Measurements from ENCODE around the gene HSP90AB1.

The HSP90AB1 gene

DNA sequence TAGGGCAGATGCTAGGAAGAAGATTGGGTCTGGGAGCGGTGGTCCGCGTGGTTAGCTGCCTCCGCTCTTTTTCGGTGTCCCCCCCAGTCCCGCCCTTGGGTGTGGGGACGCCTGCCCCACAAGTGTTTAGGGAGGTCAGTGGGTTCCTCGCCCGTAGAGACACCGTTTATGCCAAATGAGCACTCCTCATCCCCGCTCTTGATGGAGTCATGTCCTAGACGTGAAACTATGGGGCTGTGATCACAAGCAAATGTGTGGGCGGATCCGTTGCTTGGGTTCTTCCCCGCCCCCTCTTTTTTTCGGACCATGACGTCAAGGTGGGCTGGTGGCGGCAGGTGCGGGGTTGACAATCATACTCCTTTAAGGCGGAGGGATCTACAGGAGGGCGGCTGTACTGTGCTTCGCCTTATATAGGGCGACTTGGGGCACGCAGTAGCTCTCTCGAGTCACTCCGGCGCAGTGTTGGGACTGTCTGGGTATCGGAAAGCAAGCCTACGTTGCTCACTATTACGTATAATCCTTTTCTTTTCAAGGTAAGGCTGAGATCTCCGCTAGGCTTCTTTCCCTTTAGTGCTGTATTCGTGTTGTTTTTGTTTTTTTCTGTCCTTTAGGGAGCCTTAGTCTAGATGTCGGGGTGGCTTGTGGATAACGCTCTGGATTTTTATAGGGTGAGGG lies at the start of gene HSP90AB1:
HSP90AB1 (plus strand) TSS at position 439 of the 675 bp plus-strand sequence. CDS start 1,529 bp downstream, outside the sequence.
- Histone ChIP-seq H3K27me3 (ENCODE audit: insufficient read depth, low read length) (peaks cover 10% of the 10 kb centered on the region), H3K27ac (ENCODE audit: low read length) (peak within 1 kb of the TSS; percentile 91), H3K9me3 (ENCODE audit: insufficient read depth, low read depth, low read length) (no peaks in the 10 kb centered on the region), H3K4me1 (ENCODE audit: insufficient read depth, low read length) (peaks cover 20% of the 10 kb centered on the region), H3K36me3 (ENCODE audit: insufficient read depth, low read depth, low read length) (peaks cover 45% of the 10 kb centered on the region), H3K9ac (ENCODE audit: low read depth, low read length) (peak within 1 kb of the TSS; percentile 99), H3K4me3 (ENCODE audit: low read length) (peak within 1 kb of the TSS; percentile 97)

GRCh38 chr6:44198684-44199083 lies 48.2 kb upstream of the HSP90AB1 start:
- Histone ChIP-seq H3K9me3 (ENCODE audit: insufficient read depth, low read depth, low read length) (no peaks in the 10 kb centered on the region), H3K27ac (ENCODE audit: low read length) (no peak overlapping the region), H3K27me3 (ENCODE audit: insufficient read depth, low read length) (no peaks in the 10 kb centered on the region), H3K36me3 (ENCODE audit: insufficient read depth, low read depth, low read length) (no peaks in the 10 kb centered on the region), H3K9ac (ENCODE audit: low read depth, low read length) (no peak overlapping the region), H3K4me1 (ENCODE audit: insufficient read depth, low read length) (peaks cover 17% of the 10 kb centered on the region), H3K4me3 (ENCODE audit: low read length) (no peak overlapping the region)

- peaks cover 19% of the 10 kb centered on the region for H3K4me1 ChIP-seq (ENCODE audit: insufficient read depth, low read length)
- H3K9me3 ChIP-seq (ENCODE audit: insufficient read depth, low read depth, low read length): no peaks in the 10 kb centered on the region
- H3K27ac ChIP-seq (ENCODE audit: low read length): no peak overlapping the region
- no peaks in the 10 kb centered on the region for H3K27me3 ChIP-seq (ENCODE audit: insufficient read depth, low read length)
- H3K9ac ChIP-seq (ENCODE audit: low read depth, low read length): no peak overlapping the region
- H3K36me3 ChIP-seq (ENCODE audit: insufficient read depth, low read depth, low read length): no peaks in the 10 kb centered on the region
- H3K4me3 ChIP-seq (ENCODE audit: low read length): no peak overlapping the region
These were observed 47.0 kb upstream of the HSP90AB1 start for GRCh38 chr6:44199883-44200282.

GRCh38 chr6:44201200-44201599 lies 45.7 kb upstream of the HSP90AB1 start:
- Histone ChIP-seq H3K36me3 (ENCODE audit: insufficient read depth, low read depth, low read length) (no peaks in the 10 kb centered on the region), H3K27ac (ENCODE audit: low read length) (no peak overlapping the region), H3K4me1 (ENCODE audit: insufficient read depth, low read length) (peaks cover 22% of the 10 kb centered on the region), H3K4me3 (ENCODE audit: low read length) (no peak overlapping the region), H3K9ac (ENCODE audit: low read depth, low read length) (no peak overlapping the region), H3K27me3 (ENCODE audit: insufficient read depth, low read length) (no peaks in the 10 kb centered on the region), H3K9me3 (ENCODE audit: insufficient read depth, low read depth, low read length) (no peaks in the 10 kb centered on the region)

DNA sequence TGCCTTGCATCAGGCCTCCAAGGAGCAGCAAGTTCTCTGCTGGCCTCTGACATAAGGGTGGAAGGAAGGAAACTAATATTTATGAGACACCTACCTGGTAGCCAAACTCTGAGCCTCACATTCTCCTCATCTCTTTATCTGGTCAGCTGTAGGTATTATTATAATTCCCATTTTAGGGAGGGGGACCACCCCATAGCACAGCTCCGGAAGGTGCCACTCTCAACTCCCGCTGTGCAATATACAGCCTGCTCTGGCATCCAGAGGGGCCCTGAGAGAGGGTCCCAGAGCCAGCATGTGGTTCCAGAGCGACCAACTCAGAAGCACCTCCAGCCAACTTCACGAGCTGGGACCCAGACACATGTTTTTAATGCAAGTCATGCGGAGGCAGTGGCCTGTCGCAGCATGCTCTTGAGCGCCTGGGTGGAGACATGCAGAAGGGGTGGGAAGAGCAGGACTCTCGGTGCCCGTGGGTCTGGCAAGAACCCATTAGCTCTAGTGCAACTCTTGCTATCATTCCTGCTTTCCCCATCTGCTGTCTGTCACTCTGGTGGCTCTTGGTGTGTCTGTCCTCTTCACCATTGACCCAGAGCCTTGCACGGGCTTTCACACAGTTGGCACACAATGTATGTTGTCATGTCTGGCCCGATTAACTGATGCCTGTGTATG lies 45.1 kb upstream of the HSP90AB1 start:
- H3K9me3 ChIP-seq (ENCODE audit: insufficient read depth, low read depth, low read length): no peaks in the 10 kb centered on the region
- peaks cover 24% of the 10 kb centered on the region for H3K4me1 ChIP-seq (ENCODE audit: insufficient read depth, low read length)
- no peak overlapping the region; the same call in 1 of the 2 replicates for H3K4me3 ChIP-seq (ENCODE audit: low read length)
- H3K36me3 ChIP-seq (ENCODE audit: insufficient read depth, low read depth, low read length): no peaks in the 10 kb centered on the region
- peak overlapping the region; percentile 94 for H3K27ac ChIP-seq (ENCODE audit: low read length)
- H3K9ac ChIP-seq (ENCODE audit: low read depth, low read length): peak overlapping the region; percentile 79
- H3K27me3 ChIP-seq (ENCODE audit: insufficient read depth, low read length): no peaks in the 10 kb centered on the region

- Histone ChIP-seq H3K4me1 (ENCODE audit: insufficient read depth, low read length) (peaks cover 27% of the 10 kb centered on the region), H3K9me3 (ENCODE audit: insufficient read depth, low read depth, low read length) (no peaks in the 10 kb centered on the region), H3K9ac (ENCODE audit: low read depth, low read length) (peak overlapping the region; percentile 82), H3K4me3 (ENCODE audit: low read length) (peak overlapping the region; percentile 47; the same call in 1 of the 2 replicates), H3K27me3 (ENCODE audit: insufficient read depth, low read length) (no peaks in the 10 kb centered on the region), H3K27ac (ENCODE audit: low read length) (peak overlapping the region; percentile 98), H3K36me3 (ENCODE audit: insufficient read depth, low read depth, low read length) (no peaks in the 10 kb centered on the region)
These were observed 44.4 kb upstream of the HSP90AB1 start for GRCh38 chr6:44202332-44202971.

- Histone ChIP-seq H3K36me3 (ENCODE audit: insufficient read depth, low read depth, low read length) (no peaks in the 10 kb centered on the region), H3K27me3 (ENCODE audit: insufficient read depth, low read length) (no peaks in the 10 kb centered on the region), H3K9ac (ENCODE audit: low read depth, low read length) (peak overlapping the region; percentile 82), H3K4me3 (ENCODE audit: low read length) (peak overlapping the region; percentile 44; the same call in 1 of the 2 replicates), H3K4me1 (ENCODE audit: insufficient read depth, low read length) (peaks cover 27% of the 10 kb centered on the region), H3K9me3 (ENCODE audit: insufficient read depth, low read depth, low read length) (no peaks in the 10 kb centered on the region), H3K27ac (ENCODE audit: low read length) (peak overlapping the region; percentile 98)
These were observed 43.7 kb upstream of the HSP90AB1 start for GRCh38 chr6:44202972-44203750.

DNA sequence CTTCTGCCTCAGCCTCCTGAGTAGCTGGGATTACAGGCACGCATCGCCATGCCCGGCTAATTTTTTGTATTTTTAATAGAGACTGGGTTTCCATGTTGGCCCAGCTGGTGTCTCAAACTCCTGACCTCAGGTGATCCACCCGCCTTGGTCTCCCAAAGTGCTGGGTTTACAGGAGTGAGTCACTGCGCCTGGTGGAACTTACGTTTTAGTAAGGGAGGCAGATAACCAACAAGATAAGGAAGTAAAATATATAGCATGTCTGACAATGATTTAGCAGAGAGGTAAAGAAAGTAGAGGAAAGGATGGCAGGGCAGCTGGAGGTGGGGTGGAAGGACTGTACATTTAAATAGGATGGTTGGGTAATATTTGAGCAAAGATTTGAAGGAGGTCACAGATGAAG lies 42.9 kb upstream of the HSP90AB1 start:
- H3K9me3 ChIP-seq (ENCODE audit: insufficient read depth, low read depth, low read length): no peaks in the 10 kb centered on the region
- H3K9ac ChIP-seq (ENCODE audit: low read depth, low read length): no peak overlapping the region
- H3K4me3 ChIP-seq (ENCODE audit: low read length): no peak overlapping the region
- H3K36me3 ChIP-seq (ENCODE audit: insufficient read depth, low read depth, low read length): no peaks in the 10 kb centered on the region
- H3K4me1 ChIP-seq (ENCODE audit: insufficient read depth, low read length): peaks cover 27% of the 10 kb centered on the region
- no peak overlapping the region for H3K27ac ChIP-seq (ENCODE audit: low read length)
- no peaks in the 10 kb centered on the region for H3K27me3 ChIP-seq (ENCODE audit: insufficient read depth, low read length)

GRCh38 chr6:44207966-44208365 lies 38.9 kb upstream of the HSP90AB1 start:
- no peaks in the 10 kb centered on the region for H3K27me3 ChIP-seq (ENCODE audit: insufficient read depth, low read length)
- H3K4me3 ChIP-seq (ENCODE audit: low read length): no peak overlapping the region
- no peak overlapping the region for H3K9ac ChIP-seq (ENCODE audit: low read depth, low read length)
- no peaks in the 10 kb centered on the region for H3K9me3 ChIP-seq (ENCODE audit: insufficient read depth, low read depth, low read length)
- H3K4me1 ChIP-seq (ENCODE audit: insufficient read depth, low read length): peaks cover 16% of the 10 kb centered on the region
- no peak overlapping the region for H3K27ac ChIP-seq (ENCODE audit: low read length)
- no peaks in the 10 kb centered on the region for H3K36me3 ChIP-seq (ENCODE audit: insufficient read depth, low read depth, low read length)

GRCh38 chr6:44211284-44211683 lies 35.6 kb upstream of the HSP90AB1 start:
- Histone ChIP-seq H3K4me1 (ENCODE audit: insufficient read depth, low read length) (peaks cover 4% of the 10 kb centered on the region; the same call in 1 of the 2 replicates), H3K27ac (ENCODE audit: low read length) (no peak overlapping the region), H3K36me3 (ENCODE audit: insufficient read depth, low read depth, low read length) (no peaks in the 10 kb centered on the region), H3K9me3 (ENCODE audit: insufficient read depth, low read depth, low read length) (no peaks in the 10 kb centered on the region), H3K27me3 (ENCODE audit: insufficient read depth, low read length) (no peaks in the 10 kb centered on the region), H3K4me3 (ENCODE audit: low read length) (no peak overlapping the region), H3K9ac (ENCODE audit: low read depth, low read length) (no peak overlapping the region)

DNA sequence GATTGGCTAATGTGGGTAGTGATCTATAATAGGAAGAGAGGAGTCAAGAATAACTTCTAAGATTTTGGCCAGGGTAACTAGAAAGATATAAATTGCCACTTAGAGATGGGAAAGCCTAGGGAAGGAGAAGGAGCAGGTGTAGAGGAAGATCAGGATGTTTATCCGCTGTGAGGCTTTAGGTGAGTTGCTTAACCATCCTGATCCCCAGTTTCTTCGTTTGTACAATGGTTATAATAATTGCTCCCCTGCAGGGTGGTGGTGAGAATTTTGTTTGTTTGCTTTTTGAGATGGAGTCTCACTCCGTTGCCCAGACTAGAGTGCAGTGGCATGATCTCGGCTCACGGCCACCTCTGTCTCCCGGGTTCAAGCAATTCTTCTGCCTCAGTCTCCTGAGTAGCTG lies 32.6 kb upstream of the HSP90AB1 start:
- Histone ChIP-seq H3K27me3 (ENCODE audit: insufficient read depth, low read length) (peaks cover 3% of the 10 kb centered on the region), H3K4me3 (ENCODE audit: low read length) (no peak overlapping the region), H3K9me3 (ENCODE audit: insufficient read depth, low read depth, low read length) (no peaks in the 10 kb centered on the region), H3K27ac (ENCODE audit: low read length) (no peak overlapping the region), H3K36me3 (ENCODE audit: insufficient read depth, low read depth, low read length) (no peaks in the 10 kb centered on the region), H3K9ac (ENCODE audit: low read depth, low read length) (no peak overlapping the region), H3K4me1 (ENCODE audit: insufficient read depth, low read length) (peaks cover 19% of the 10 kb centered on the region)
